OCI-LY1 (cell line): Measurements from ENCODE around the gene TRAF5.

ENCODE experiments used
- H2AFZ ChIP-seq: fragments of 200-600 bp; sonication (generic), shearing (Covaris generic); 2 replicates; pipeline ENCODE4 v1.6.0; 2014; ENCODE audit warnings: antibody characterized with exemption, mild to moderate bottlenecking, low read length
- H3F3A ChIP-seq: fragments of 200-600 bp; sonication (generic), shearing (Covaris generic); 2 replicates; pipeline ENCODE4 v1.6.0; 2014; ENCODE audit warnings: mild to moderate bottlenecking, antibody characterized with exemption, low read length, moderate library complexity; ENCODE audit not compliant: insufficient read depth
- H3K27ac ChIP-seq: fragments of 200-600 bp; sonication (generic); 2 replicates; pipeline ENCODE4 v1.5.1; 2014; ENCODE audit warnings: low read length, mixed run types, mild to moderate bottlenecking, low read depth; ENCODE audit not compliant: poor library complexity, severe bottlenecking
- H3K27me3 ChIP-seq: fragments of 200-600 bp; sonication (generic); 2 replicates; pipeline ENCODE4 v1.6.0; 2014; ENCODE audit warnings: antibody characterized with exemption, mild to moderate bottlenecking, low read length, moderate library complexity; ENCODE audit not compliant: insufficient read depth
- H3K36me3 ChIP-seq: fragments of 200-600 bp; sonication (generic); 2 replicates; pipeline ENCODE4 v1.6.1; 2014; ENCODE audit warnings: mild to moderate bottlenecking, antibody characterized with exemption, low read length, moderate library complexity, mixed read lengths; ENCODE audit not compliant: insufficient read depth
- H3K4me1 ChIP-seq: fragments of 200-600 bp; sonication (generic); 2 replicates; pipeline ENCODE4 v1.5.1; 2014; ENCODE audit warnings: mild to moderate bottlenecking, low read length, moderate library complexity; ENCODE audit not compliant: insufficient read depth, severe bottlenecking
- H3K4me2 ChIP-seq: fragments of 200-600 bp; sonication (generic), shearing (Covaris generic); 2 replicates; pipeline ENCODE4 v1.6.1; 2014; ENCODE audit warnings: low read length
- H3K4me3 ChIP-seq: fragments of 200-600 bp; sonication (generic); 2 replicates; pipeline ENCODE4 v1.5.1; 2014; ENCODE audit warnings: low read length, low read depth, mild to moderate bottlenecking, mixed read lengths; ENCODE audit not compliant: poor library complexity, severe bottlenecking
- H3K79me2 ChIP-seq: fragments of 200-600 bp; shearing (Covaris generic); 2 replicates; pipeline ENCODE4 v1.6.1; 2016; ENCODE audit warnings: mixed run types, low read length, mixed read lengths; ENCODE audit not compliant: insufficient read depth
- H3K9ac ChIP-seq: fragments of 200-600 bp; sonication (generic), shearing (Covaris generic); 2 replicates; pipeline ENCODE4 v1.6.1; 2014; ENCODE audit warnings: mild to moderate bottlenecking, low read length, mixed read lengths
- H3K9me2 ChIP-seq: fragments of 200-600 bp; sonication (generic), shearing (Covaris generic); 2 replicates; pipeline ENCODE4 v1.6.1; 2014; ENCODE audit warnings: low read depth, mild to moderate bottlenecking, low read length, mixed read lengths
- H3K9me3 ChIP-seq: fragments of 200-600 bp; shearing (Covaris generic); 2 replicates; pipeline ENCODE4 v1.6.1; 2014; ENCODE audit warnings: low read length, mixed read lengths
- H4K20me1 ChIP-seq: fragments of 200-600 bp; sonication (generic), shearing (Covaris generic); 2 replicates; pipeline ENCODE4 v1.6.0; 2016; ENCODE audit warnings: mild to moderate bottlenecking, low read length; ENCODE audit not compliant: insufficient read depth
- CTCF ChIP-seq: fragments of 200-600 bp; sonication (generic), shearing (Covaris generic); IDR thresholded peaks from 2 replicates; pipeline ENCODE4 v1.5.1; 2017; ENCODE audit warnings: mild to moderate bottlenecking, antibody characterized with exemption, low read length, moderate library complexity, mixed read lengths
- EZH2 ChIP-seq: fragments of 200-600 bp; sonication (generic), shearing (Covaris generic); IDR thresholded peaks from 2 replicates; pipeline ENCODE4 v1.8.0; 2017; ENCODE audit warnings: borderline replicate concordance, mixed run types, mild to moderate bottlenecking, antibody characterized with exemption, low read length, moderate library complexity, mixed read lengths

Gene TRAF5

GRCh38 chr1:211337430-211338223 is 11.0 kb downstream of the TRAF5 start:
- Histone ChIP-seq H3K79me2 (peaks cover 55% of the 10 kb centered on the region), H3K27me3 (no peaks in the 10 kb centered on the region), H4K20me1 (no peaks in the 10 kb centered on the region), H3K27ac (peak overlapping the region; percentile 89), H3K9me3 (no peaks in the 10 kb centered on the region), H2AFZ (no peak overlapping the region), H3K4me2 (peak overlapping the region; percentile 49; the same call in 1 of the 2 replicates), H3F3A (no peaks in the 10 kb centered on the region; the same call in 1 of the 2 replicates), H3K4me3 (peak overlapping the region; percentile 42), H3K4me1 (peaks cover 76% of the 10 kb centered on the region), H3K9me2 (no peaks in the 10 kb centered on the region), H3K9ac (peak overlapping the region; percentile 32; the same call in 1 of the 2 replicates), H3K36me3 (peaks cover 6% of the 10 kb centered on the region)
- TF ChIP-seq EZH2 (no peak), CTCF (no peak)

GRCh38 chr1:211338224-211338620 is 11.6 kb downstream of the TRAF5 start:
- H3K4me2 ChIP-seq, result no peak overlapping the region; the same call in 1 of the 2 replicates
- no peaks in the 10 kb centered on the region for H4K20me1 ChIP-seq
- no peaks in the 10 kb centered on the region for H3K27me3 ChIP-seq
- no peak overlapping the region for H3K9ac ChIP-seq
- H3K4me3 ChIP-seq, result no peak overlapping the region
- H3K9me2 ChIP-seq, result no peaks in the 10 kb centered on the region
- no peak for TF ChIP-seq CTCF
- TF ChIP-seq EZH2, result no peak
- H3K27ac ChIP-seq, result no peak overlapping the region
- H3K9me3 ChIP-seq, result no peaks in the 10 kb centered on the region
- H3F3A ChIP-seq, result no peaks in the 10 kb centered on the region; the same call in 1 of the 2 replicates
- H2AFZ ChIP-seq, result no peak overlapping the region
- H3K79me2 ChIP-seq, result peaks cover 55% of the 10 kb centered on the region
- H3K4me1 ChIP-seq, result peaks cover 76% of the 10 kb centered on the region
- peaks cover 11% of the 10 kb centered on the region for H3K36me3 ChIP-seq

GRCh38 chr1:211339631-211340041 is 13.0 kb downstream of the TRAF5 start:
- Histone ChIP-seq H3K4me3 (no peak overlapping the region), H3K36me3 (peaks cover 11% of the 10 kb centered on the region; the same call in 1 of the 2 replicates), H2AFZ (no peak overlapping the region), H3K9ac (no peak overlapping the region), H3K27me3 (no peaks in the 10 kb centered on the region), H4K20me1 (no peaks in the 10 kb centered on the region), H3K79me2 (peaks cover 63% of the 10 kb centered on the region), H3K4me2 (no peak overlapping the region), H3K9me3 (no peaks in the 10 kb centered on the region), H3K4me1 (peaks cover 71% of the 10 kb centered on the region), H3K9me2 (no peaks in the 10 kb centered on the region), H3K27ac (no peak overlapping the region), H3F3A (no peaks in the 10 kb centered on the region; the same call in 1 of the 2 replicates)
- TF ChIP-seq EZH2 (no peak), CTCF (no peak)
